Fibroblast of villous mesenchyme (primary cell): ENCODE results near the gene TNFRSF1B. TPM values are rescaled to one million over a fixed set of nuclear protein-coding genes. Genes with fewer than 3 reads are reported as not detected.
"Not testable (repeated sequence)": the region's sequence is repeated elsewhere in the genome, so short reads cannot be mapped to it uniquely, and the experiment has no call there.

ENCODE experiments used
- DNase-seq: peaks from one replicate; pipeline ENCODE4 v3.0.0-alpha.2; 2010; ENCODE audit warnings: low read depth
- H3K4me3 ChIP-seq: 2 replicates; pipeline ENCODE4 v1.5.1; 2011; ENCODE audit warnings: low read depth, mild to moderate bottlenecking, low read length
- total RNA-seq: library from RNA; depleted of rRNA; stranded (reverse); fragments of >200 nt; gene quantifications from 2 replicates; pipeline ENCODE4 v1.2.3, GENCODE V29; 2012
- TF ChIP-seq, protein P1 (sequence below): IDR thresholded peaks from 2 replicates; pipeline ENCODE4 v1.5.1; 2012; ENCODE audit warnings: low read depth, mild to moderate bottlenecking, low read length; ENCODE audit not compliant: insufficient read depth

Gene TNFRSF1B
- total RNA-seq, 1 donor = 25.9 TPM

DNA sequence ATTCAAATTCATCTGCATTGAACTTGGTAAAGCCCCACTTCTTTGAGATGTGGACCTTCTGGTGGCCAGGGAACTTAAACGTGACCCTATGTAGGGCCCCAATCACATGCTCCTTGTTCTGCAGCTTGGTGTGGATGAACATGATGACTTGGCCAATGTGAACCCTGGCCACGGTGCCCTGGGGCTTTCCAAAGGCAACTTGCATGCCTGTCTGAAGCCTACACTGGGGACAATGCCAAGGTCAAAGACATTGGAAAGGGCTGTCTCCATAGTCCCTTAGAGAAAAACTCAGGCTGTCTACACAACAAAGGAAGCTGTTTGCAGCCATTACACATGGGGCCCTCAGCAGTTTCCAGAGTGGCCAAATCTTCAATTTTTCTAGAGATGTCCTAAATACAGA lies 54.1 kb downstream of the TNFRSF1B start:
- TF ChIP-seq, protein P1, sequence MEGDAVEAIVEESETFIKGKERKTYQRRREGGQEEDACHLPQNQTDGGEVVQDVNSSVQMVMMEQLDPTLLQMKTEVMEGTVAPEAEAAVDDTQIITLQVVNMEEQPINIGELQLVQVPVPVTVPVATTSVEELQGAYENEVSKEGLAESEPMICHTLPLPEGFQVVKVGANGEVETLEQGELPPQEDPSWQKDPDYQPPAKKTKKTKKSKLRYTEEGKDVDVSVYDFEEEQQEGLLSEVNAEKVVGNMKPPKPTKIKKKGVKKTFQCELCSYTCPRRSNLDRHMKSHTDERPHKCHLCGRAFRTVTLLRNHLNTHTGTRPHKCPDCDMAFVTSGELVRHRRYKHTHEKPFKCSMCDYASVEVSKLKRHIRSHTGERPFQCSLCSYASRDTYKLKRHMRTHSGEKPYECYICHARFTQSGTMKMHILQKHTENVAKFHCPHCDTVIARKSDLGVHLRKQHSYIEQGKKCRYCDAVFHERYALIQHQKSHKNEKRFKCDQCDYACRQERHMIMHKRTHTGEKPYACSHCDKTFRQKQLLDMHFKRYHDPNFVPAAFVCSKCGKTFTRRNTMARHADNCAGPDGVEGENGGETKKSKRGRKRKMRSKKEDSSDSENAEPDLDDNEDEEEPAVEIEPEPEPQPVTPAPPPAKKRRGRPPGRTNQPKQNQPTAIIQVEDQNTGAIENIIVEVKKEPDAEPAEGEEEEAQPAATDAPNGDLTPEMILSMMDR = no peak
- no peak overlapping the region for H3K4me3 ChIP-seq
- DNase-seq = no peak

DNA sequence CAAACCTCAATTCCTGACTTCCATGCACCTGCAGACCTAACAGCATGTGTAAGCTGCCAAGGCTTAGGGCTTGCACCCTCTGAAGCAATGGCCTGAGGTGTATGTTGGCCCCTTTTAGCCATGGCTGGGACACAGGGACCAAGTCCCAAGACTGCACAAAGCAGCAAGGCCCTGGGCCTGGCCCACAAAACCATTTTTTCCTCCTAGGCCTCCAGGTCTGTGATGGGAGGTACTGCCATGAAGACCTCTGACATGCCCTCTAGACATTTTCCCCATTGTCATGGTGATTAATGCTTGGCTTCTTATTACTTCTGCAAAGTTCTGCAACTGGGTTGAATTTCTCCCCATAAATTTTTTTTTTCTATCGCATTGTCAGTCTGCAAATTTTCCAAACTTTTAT lies 55.9 kb downstream of the TNFRSF1B start:
- not testable (repeated sequence) for H3K4me3 ChIP-seq, DNase-seq

DNA sequence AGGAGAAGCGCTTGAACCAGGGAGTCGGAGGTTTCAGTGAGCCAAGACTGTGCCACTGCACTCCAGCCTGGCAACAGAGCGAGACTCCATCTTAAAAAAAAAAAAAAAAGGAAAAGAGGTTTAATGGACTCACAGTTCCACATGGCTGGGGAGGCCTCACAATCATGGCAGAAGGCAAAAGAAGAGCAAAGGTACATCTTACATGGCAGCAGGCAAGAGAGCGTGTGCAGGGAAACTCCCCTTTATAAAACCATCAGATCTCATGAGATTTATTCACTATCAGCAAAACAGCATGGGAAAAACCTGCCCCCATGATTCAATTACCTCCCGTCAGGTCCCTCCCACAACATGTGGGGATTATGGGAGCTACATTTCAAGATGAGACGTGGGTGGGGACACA lies 57.3 kb downstream of the TNFRSF1B start:
- H3K4me3 ChIP-seq, DNase-seq: not testable (repeated sequence)

DNA sequence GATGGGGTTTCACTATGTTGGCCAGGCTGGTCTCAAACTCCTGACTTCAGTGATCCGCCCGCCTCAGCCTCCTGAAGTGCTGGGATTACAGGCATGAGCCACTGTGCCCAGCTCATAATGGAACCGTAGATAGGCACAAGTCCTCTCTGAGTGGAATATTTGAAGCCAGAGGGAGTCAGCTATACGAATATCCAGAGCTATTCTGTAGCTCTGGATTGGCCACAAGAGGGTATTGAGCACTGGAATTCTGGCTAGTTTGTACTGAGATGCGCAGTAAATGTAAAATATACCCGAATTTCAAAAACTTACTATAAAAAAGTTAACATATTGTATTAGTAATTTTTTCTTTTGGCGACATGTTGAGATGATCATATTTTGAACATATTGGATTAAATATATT lies 62.2 kb downstream of the TNFRSF1B start:
- no peak for DNase-seq
- H3K4me3 ChIP-seq = no peak overlapping the region
- TF ChIP-seq, protein P1 = no peak

DNA sequence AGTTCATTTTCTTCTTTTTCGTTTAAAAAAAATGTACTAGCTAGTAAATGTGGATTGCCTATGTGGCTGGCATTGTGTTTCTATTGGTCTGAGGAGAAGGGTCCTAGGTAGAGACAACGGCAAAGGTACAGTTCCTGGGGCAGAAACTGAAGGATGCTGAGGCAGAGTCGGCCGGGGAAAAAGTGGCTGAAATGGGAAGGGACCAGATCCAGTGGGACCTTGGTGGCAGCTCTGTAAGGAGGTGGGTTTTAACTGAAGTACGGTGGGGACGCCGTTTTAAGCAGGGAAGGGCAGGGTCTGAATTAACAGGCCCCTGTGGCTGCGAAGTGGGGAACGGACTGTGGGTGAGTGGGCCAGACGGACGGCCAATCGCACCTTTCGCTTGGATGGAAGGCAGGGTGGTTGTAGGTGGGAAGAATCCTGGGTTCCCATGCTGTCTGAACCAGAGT lies 62.6 kb downstream of the TNFRSF1B start:
- DNase-seq = no peak
- TF ChIP-seq, protein P1 = no peak
- H3K4me3 ChIP-seq = no peak overlapping the region

DNA sequence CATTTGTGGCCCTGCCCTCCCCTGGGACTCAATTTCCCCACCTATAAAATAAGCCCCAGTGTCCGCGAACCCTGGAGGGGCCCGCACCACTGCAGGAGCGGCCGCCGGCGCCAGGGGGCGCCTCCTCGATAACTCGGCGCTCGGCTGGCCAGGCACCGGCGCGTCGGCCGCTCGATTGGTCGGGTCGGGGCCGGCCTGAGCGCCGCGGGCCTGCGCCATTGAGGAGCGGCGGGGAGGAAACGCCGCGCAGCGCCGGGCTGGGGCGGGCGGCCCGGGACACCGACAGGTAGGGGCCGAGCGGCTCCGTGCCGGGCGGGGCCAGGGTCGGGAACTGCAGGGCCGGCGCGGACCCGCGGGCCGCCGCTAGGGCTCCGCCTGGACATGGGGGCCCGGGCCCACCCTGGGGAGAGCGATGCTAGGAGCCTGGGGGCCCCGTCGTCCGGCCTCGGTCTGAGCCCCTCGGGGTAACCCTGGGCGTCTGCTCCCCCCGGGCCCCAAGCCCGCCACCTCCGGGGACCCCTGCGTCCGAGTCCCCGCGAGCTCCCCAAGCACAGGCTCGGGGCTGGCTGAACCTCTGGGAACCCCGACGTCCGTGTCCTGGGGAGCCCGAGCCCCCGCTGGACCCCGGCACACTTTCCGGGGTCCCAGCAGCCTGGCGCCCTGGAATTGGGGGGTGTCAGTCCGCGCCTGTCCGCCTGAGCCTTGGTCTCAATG lies 63.2 kb downstream of the TNFRSF1B start, which contains the start of gene VPS13D:
Gene VPS13D, plus strand, starts transcription at position 196 of the 714 bp plus-strand sequence. CDS start 4,237 bp downstream, outside the sequence.
- DNase-seq = peak; percentile 78
- peak within 1 kb of the TSS; percentile 93 for H3K4me3 ChIP-seq
- TF ChIP-seq, protein P1 = peak; percentile 88

DNA sequence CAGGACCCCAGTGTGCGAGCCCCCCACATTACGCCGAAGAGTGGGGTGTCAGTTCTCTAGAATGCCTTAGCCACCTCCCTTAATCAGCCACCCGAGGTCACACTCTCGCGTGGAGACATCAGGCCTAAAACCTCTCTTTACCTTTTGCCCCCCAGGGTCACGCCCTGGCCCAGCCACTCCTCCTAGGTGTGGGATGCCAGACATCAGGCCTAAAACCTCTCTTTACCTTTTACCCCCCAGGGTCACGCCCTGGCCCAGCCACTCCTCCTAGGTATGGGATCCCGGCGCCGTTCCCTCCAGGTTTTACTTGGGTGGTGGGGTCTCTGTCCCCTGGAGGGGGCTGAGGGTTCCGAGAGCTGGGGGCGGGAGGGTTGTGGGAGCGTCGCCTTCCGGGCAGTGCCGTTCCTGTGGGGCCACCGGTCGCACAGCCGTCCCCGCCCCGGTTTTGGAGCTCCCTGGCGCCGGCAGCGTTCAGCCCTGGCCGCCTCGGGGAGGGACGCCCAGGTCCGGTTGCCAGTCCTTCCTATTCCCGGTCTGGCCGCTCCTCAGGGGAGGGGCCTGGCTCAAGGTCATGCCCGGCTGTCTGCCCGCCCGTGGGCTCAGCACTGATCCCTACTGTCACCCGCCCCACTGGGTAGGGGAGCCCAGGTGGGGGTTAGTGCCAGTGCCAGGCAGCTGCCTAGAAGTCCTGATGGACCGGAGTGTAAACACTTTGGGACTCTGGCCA lies 63.9 kb downstream of the TNFRSF1B start:
- DNase-seq = peak; percentile 23
- H3K4me3 ChIP-seq = peak overlapping the region; percentile 93
- TF ChIP-seq, protein P1 = no peak
